OCI-LY7 (cell line): Measurements from ENCODE around the gene CDKAL1.

Experiments
- EZH2phosphoT487 ChIP-seq: fragments of 200-600 bp; sonication (generic); IDR thresholded peaks from 2 replicates; pipeline ENCODE4 v1.6.1; 2018; ENCODE audit warnings: low read depth, borderline replicate concordance, mild to moderate bottlenecking, mixed run types, antibody characterized with exemption, low read length, moderate library complexity, mixed read lengths
- TF ChIP-seq, protein P1 (sequence below): fragments of 200-600 bp; sonication (generic); conservative IDR thresholded peaks from 2 replicates; pipeline ENCODE4 v1.5.1; 2014; ENCODE audit warnings: mild to moderate bottlenecking, antibody characterized with exemption, low read length, moderate library complexity, mixed read lengths

DNA sequence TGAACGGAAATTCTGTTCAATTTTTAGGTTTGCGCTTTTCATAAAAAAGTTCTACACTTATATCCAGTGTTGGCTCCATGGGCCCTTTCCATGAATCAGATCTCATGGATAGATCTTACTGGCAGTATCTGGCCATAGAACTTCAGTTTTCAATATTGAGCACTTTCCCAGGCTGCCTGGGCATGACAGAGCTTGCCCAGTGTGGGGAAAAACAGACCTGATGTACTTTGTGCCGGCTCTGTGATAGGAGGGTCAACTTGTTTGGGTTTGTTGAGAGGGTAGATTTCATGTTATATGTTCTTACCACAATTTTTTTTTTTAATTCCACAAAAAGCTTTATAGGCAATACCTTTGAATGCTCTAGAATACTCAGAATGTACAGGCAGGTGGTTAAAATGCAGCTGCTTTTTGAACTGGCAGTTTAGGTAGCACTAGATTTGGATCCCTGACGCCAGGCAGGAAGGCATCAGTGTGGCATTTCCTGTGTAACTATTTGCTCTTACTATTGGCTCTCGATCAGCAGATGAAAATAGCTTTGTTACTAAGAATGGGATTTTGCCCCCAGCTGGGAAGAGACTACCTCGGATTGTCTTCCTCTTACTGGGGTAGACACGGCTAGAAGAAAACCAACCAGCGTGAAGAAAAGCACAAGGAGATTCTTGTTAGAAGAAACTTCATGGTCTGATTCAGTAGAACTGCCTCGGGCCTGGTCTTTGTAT lies 654.4 kb downstream of the CDKAL1 start:
- TF ChIP-seq, protein P1, sequence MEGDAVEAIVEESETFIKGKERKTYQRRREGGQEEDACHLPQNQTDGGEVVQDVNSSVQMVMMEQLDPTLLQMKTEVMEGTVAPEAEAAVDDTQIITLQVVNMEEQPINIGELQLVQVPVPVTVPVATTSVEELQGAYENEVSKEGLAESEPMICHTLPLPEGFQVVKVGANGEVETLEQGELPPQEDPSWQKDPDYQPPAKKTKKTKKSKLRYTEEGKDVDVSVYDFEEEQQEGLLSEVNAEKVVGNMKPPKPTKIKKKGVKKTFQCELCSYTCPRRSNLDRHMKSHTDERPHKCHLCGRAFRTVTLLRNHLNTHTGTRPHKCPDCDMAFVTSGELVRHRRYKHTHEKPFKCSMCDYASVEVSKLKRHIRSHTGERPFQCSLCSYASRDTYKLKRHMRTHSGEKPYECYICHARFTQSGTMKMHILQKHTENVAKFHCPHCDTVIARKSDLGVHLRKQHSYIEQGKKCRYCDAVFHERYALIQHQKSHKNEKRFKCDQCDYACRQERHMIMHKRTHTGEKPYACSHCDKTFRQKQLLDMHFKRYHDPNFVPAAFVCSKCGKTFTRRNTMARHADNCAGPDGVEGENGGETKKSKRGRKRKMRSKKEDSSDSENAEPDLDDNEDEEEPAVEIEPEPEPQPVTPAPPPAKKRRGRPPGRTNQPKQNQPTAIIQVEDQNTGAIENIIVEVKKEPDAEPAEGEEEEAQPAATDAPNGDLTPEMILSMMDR: no peak
- no peak for TF ChIP-seq EZH2phosphoT487
